GM18517 (cell line): ENCODE results near the gene SRSF2.
"Not testable (repeated sequence)": the region's sequence is repeated elsewhere in the genome, so short reads cannot be mapped to it uniquely, and the experiment has no call there.

Experiments
- ATAC-seq: cut with Tn5 transposase; IDR thresholded peaks from one replicate; pipeline ENCODE4 v1.9.1; 2021; ENCODE audit warnings: mild to moderate bottlenecking, moderate library complexity; ENCODE audit not compliant: unreplicated experiment

The SRSF2 gene

DNA sequence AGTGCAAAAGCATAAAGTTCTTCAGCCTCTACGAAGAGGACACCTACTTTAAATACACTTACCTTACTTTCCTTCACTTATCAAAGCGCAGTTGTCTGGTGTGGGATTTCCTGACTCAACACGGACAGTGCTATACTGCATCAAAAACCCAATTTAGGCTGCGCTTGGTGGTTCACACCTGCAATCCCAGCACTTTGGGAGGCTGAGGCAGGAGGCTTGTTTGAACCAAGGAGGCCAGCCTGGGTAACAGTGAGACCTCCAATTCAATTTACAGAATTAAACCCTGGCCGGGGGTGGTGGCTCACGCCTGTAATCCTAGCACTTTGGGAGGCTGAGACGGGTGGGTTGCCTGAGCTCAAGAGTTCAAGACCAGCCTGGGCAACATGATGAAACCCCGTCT, 14.9 kb downstream of the SRSF2 start:
- ATAC-seq, result no peak

DNA sequence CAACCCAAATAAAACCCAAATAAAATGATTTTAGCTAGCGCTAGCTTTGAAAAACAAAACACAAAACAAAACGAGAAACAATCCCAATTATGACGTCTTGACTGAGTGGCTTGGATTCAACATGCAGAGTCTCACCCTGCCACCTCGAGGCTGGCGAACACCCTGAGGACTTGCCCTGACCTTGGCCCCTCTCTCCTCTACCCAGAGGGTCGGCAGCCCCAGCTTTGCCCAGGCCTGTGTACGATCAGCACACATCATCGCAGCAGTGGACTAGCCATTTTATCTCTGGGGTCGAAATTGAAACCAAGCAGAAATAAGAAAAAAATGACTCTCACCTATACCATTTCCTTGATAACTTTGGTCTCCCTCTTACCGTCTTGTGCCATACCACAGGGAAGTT, 15.7 kb downstream of the SRSF2 start:
- no peak for ATAC-seq

GRCh38 chr17:76720941-76721340, 16.2 kb downstream of the SRSF2 start:
- no peak for ATAC-seq

DNA sequence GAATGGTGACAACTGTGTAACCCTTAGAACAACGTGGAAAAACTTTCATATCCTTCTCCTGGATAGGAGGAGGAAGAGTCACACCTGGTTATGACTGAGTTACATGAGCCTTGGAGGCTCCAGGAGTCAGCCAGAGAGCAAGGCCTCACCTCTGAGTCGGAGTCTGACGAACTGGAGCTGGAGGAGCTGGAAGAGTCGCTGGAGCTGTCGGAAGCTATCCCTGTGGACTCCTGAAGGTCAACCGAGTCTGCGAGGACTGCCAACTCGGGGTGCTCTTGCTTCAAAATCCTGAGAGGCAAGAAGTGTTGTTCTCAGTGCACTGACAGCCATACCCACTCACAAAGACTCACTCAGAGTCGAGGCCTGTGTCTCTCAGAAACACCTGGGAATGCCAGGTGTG, 16.9 kb downstream of the SRSF2 start:
- no peak for ATAC-seq

GRCh38 chr17:76718516-76718915, 18.6 kb downstream of the SRSF2 start:
- no peak for ATAC-seq

DNA sequence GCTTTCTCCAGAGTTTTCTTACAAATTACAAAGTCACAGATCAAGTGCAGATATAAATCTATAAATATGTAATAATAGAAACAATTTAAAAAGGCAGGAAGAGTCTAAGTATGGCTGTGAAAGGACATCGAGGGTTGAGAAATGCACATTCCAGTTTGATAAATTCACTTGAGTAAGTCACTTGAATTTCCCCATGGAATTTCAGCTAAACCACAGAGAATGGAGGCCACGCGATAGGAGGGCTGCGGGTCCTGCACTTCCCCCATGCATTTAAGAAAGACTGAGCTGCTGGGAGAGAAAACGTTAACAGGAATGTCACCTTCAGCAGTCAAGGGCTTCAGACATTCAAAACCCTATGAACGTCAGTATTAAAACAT, 20.3 kb downstream of the SRSF2 start:
- no peak for ATAC-seq

GRCh38 chr17:76716146-76716838, 20.8 kb downstream of the SRSF2 start:
- no peak for ATAC-seq

DNA sequence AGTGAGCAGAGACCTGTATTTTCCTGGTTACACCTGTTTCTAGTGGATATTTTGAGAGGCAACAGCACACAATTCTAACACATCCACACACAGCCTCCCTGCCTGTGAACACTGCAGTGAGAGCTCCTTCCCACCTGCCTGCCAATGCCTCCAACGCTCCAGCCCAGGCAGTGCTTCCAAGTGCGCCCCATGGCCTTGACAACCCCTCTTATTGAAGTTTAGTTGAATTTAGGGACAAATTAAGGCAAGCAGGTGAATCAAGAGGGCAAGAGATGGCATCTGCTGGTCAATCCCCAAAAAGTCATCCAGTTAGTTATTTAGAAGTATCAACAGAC, 21.7 kb downstream of the SRSF2 start:
- ATAC-seq, result no peak

- no peak for ATAC-seq
Measured at GRCh38 chr17:76714822-76715495, 22.2 kb downstream of the SRSF2 start.

GRCh38 chr17:76714336-76714735, 22.8 kb downstream of the SRSF2 start:
- no peak for ATAC-seq

GRCh38 chr17:76713765-76714164, 23.4 kb downstream of the SRSF2 start:
- ATAC-seq, result no peak

- not testable (repeated sequence) for ATAC-seq
Measured at GRCh38 chr17:76712321-76712720, 24.8 kb downstream of the SRSF2 start.

DNA sequence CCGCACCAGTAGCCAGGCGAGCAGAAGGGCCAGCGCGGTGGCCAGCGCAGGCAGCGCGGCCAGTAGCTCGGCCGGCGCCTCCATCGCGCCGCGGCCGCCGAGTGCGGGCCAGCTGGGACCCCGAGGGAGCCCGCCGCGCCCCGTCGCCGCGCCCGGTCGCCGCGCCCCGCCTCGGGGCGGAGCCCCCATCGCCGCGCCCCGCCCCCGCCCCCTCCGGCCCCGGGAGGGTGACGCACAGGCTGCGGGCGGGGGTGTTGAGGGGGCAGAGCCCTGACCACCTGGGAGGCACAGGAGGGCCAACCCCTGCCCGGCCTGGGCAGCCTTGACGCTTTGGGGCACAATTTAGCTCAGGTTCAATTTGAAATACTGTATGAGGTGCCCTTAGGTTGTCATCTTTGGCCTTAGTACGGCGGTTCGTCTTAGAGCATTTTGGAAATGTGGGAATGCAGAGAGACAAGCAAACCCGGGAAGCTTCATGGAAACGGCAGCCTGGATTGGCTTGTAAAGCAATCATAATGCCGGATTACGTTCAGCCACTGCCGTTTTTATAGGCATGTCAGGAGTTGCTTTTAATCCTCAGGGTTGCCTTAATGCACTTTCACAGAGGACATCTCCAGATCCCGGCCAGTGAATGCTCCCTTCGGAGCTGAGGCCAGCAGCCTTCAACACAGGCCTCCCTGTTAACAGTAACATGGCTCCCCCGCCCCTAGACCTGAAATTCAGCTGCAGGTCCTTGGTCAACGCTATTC, 26.1 kb downstream of the SRSF2 start, which contains the start of gene MXRA7:
Gene MXRA7, minus strand, starts transcription at position 103 of the 749 bp plus-strand sequence. Its CDS starts 19 bp downstream, at position 84.
- no peak for ATAC-seq

DNA sequence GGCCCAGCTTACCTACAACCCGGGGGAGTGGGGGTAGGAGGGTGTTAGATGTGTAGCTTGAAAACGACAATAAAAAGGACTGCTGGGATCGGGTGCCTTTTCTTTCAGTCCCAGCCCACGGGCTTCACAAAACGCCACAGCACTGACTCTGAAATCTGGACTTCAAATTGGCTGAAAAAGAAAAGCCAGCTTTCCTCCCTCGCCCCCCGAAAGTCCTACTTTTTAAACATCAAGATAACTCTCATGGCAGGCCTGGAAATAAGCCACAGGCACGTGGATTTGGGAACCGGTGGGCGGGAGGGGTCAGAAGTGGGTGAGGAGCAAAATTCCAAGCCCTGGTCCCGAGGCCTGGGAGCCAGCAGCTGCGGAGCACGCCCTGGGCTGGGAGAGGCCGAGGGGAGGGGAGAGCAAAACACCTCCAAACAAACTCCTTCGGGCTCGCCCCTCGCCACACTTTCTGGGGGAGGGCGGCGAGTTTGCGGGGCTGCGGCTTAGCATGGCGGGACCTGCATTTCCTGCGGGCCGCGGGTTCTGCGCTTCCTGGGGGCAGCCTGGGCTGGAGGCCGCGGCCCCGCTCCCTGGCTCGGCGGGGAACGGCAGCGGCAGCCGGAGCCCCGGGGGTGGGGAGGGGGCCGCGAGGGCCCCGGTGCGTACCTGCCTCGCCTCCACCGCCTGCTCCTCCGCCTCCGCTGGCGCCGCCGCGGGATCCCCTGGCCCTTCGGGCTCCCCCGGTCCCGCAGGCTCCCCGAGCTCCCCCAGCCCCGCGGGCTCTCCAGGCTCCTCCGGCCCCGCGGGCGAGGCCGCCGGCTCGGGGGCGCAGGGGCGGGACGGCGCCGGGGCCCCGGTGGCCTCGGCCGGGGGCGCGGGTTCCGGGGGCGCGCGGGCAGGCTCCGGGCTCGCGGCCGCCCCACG, 26.9 kb downstream of the SRSF2 start:
- ATAC-seq, result not testable (repeated sequence)

GRCh38 chr17:76709077-76709950, 27.8 kb downstream of the SRSF2 start:
- no peak for ATAC-seq

DNA sequence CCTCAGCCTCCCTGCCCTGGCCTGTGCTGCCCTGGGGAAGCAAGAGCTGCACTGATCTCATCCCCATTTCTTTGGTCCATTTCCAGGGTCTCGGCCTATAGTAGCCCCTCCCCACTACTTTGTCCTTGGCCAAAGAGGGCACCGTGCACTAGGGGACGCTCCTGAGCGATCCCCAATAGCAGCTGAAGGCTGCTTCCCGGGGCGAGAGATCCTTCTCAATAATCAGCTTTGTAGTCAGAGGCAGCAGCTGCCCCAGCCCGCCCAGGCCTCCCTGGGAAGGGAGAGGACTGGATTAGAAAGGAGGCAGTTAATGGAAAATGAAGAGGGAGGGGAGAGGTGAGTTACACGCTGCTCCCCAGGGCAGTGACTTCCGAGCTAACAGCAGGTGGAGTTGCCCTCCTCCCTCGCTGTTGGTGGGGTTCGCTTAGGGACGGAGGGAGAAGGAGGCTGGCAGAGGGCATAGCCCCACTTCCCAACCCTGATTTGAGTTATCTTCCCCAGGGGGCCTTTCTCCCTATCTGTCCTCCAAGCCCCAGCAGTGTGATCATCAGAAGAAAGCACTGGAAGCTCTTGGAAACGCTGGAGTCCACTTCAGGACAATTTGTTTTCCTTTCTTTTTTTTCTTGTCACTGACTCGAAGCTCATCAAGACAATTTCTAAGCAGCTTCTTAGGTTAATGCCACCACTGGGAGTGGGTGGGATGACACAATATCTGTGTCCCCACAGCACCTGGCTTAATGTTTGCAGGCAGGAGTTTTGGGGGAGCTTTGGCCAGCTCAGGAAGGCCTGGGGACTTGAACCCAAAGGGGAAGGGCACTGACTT, 28.9 kb downstream of the SRSF2 start:
- no peak for ATAC-seq

DNA sequence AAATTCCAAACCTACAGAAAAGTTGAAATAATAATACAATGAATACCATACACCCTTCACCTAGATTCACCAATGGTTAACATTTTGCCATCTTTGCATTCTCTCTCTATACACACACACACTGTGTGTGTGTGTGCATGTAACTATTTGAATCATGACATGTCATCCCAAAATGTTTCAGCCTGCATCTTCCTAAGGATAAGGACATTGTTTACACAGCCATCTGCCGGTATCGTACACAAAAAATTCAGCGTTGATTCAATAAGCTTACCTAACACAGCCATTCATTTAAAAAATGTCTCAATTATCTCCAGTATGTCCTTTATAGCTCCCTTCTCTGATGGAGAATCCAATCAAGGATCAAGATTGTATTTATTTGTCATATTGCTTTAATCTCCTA, 30.3 kb downstream of the SRSF2 start:
- no peak for ATAC-seq

DNA sequence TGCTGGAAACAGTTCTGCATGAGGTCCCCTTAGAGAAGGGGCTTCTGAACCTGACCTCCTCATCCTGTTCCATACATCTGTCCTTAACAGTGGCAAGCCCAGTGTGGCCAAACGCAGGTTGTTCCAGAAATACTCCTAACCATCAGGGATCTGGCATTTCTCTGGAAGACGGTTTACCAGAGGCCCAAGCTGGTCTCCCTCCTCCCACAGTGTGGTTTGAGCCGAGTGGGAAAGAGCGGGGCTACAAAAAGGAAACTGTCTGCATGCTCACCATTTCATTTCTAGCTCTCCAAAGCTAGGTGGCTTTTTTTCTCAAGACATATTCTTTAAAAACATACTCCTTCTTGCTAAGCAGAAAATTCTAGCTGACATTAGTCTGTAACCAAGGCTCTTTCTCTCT, 32.3 kb downstream of the SRSF2 start:
- no peak for ATAC-seq

DNA sequence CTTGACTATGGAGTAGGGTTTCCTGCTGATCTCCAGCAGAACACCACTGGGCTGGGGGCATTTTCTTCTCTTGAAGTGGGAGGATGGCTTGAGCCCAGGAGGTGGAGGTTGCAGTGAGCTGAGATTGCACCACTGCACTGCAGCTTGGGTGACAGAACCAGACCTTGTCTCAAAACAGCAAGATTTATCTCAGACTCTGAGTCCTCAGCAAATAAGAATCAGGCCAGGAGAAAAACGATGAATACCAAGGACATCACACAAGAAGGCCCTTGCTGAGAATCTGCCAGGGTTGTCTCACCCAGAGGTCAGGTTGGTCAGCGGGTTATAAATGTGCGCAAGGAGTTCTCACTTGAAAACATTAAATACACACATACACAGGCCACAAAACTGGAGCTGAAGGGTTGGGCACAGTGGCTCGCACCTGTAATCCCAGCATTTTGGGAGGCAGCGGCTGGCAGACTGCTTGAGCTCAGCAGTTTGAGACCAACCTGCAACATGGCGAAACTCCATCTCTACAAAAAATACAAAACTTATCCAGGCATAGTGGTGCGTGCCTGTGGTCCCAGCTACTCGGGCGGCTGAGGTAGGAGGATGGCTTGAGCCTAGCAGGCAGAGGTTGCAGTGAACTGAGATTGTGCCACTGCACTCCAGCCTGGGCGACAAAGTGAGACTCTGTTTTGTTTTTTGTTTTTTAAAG, 34.0 kb downstream of the SRSF2 start:
- no peak for ATAC-seq
